IMR-90 (cell line): ENCODE data around the gene FAM168B. TPM values are rescaled to one million over a fixed set of nuclear protein-coding genes. Genes with fewer than 3 reads are reported as not detected.

Experiments used
- ATAC-seq: fragments of 200-7000 bp; cut with Tn5 transposase; 2 replicates; pipeline ENCODE4 v1.9.1; 2020; ENCODE audit warnings: low read depth, mild to moderate bottlenecking, moderate library complexity
- BruUV-seq: library from RNA; stranded (reverse); fragments of 400-500 nt; replicated peaks from 2 replicates; lab custom pipeline; 2021; lab: Mats Ljungman, UMichigan
- CTCF ChIA-PET: fragments of 300-600 bp; formaldehyde crosslinking; extraction: SDS; loops from one replicate; lab custom pipeline; 2021; ENCODE audit warnings: antibody characterized with exemption; lab: Yijun Ruan, JAX
- POLR2A ChIA-PET: fragments of 300-600 bp; sonication (Branson Sonifier 250); formaldehyde crosslinking; loops from one replicate; lab custom pipeline; 2022; ENCODE audit warnings: antibody characterized with exemption; ENCODE audit not compliant: unreplicated experiment; lab: Charles Lee
- DNase-seq: peaks from one replicate; pipeline ENCODE4 v3.0.0; 2013
- H2AFZ ChIP-seq: replicated peaks from 2 replicates; pipeline ENCODE3; 2013; ENCODE audit warnings: low read length, mild to moderate bottlenecking; ENCODE audit not compliant: poor library complexity
- H2AK5ac ChIP-seq: 2 replicates; pipeline ENCODE4 v1.6.1; 2013; ENCODE audit warnings: low read depth, low read length, inconsistent platforms
- H2AK9ac ChIP-seq: replicated peaks from 2 replicates; pipeline ENCODE3; 2013; ENCODE audit warnings: mild to moderate bottlenecking, low read depth, low read length, moderate library complexity; ENCODE audit not compliant: poor library complexity
- H2BK120ac ChIP-seq: 2 replicates; pipeline ENCODE4 v1.6.1; 2013; ENCODE audit warnings: low read depth, low read length, inconsistent platforms
- H2BK15ac ChIP-seq: 3 replicates; pipeline ENCODE4 v1.6.1; 2013; ENCODE audit warnings: low read depth, low read length, inconsistent platforms
- H2BK20ac ChIP-seq: 2 replicates; pipeline ENCODE4 v1.6.1; 2013; ENCODE audit warnings: low read depth, mild to moderate bottlenecking, inconsistent platforms, low read length, moderate library complexity
- H2BK5ac ChIP-seq: 2 replicates; pipeline ENCODE4 v1.6.1; 2013; ENCODE audit warnings: mild to moderate bottlenecking, low read depth, low read length, inconsistent platforms; ENCODE audit not compliant: poor library complexity, severe bottlenecking
- H3K14ac ChIP-seq: replicated peaks from 2 replicates; pipeline ENCODE4 v1.6.1; 2013; ENCODE audit warnings: low read depth, low read length, inconsistent platforms
- H3K18ac ChIP-seq: 2 replicates; pipeline ENCODE4 v1.6.1; 2013; ENCODE audit warnings: low read depth, low read length, control low read depth
- H3K23ac ChIP-seq: 2 replicates; pipeline ENCODE4 v1.6.1; 2013; ENCODE audit warnings: low read depth, low read length, inconsistent platforms
- H3K27ac ChIP-seq: 2 replicates; pipeline ENCODE4 v1.5.1; 2013; ENCODE audit warnings: mild to moderate bottlenecking, control low read depth, low read length; ENCODE audit not compliant: insufficient read depth
- H3K27me3 ChIP-seq: 2 replicates; pipeline ENCODE4 v1.6.1; 2013; ENCODE audit warnings: low read length; ENCODE audit not compliant: control insufficient read depth, insufficient read depth
- H3K36me3 ChIP-seq: 2 replicates; pipeline ENCODE4 v1.6.1; 2013; ENCODE audit warnings: low read length, mixed read lengths; ENCODE audit not compliant: control insufficient read depth, insufficient read depth
- H3K4ac ChIP-seq: 2 replicates; pipeline ENCODE4 v1.6.1; 2013; ENCODE audit warnings: low read depth, low read length, inconsistent platforms
- H3K4me1 ChIP-seq: 2 replicates; pipeline ENCODE4 v1.6.1; 2013; ENCODE audit warnings: low read length, mixed read lengths; ENCODE audit not compliant: control insufficient read depth, insufficient read depth
- H3K4me2 ChIP-seq: 2 replicates; pipeline ENCODE4 v1.6.1; 2013; ENCODE audit warnings: low read depth, mild to moderate bottlenecking, control low read depth, low read length, moderate library complexity
- H3K4me3 ChIP-seq: 2 replicates; pipeline ENCODE4 v1.5.1; 2013; ENCODE audit warnings: low read depth, mild to moderate bottlenecking, control low read depth, low read length, moderate library complexity; ENCODE audit not compliant: insufficient read depth
- H3K56ac ChIP-seq: 2 replicates; pipeline ENCODE4 v1.6.1; 2013; ENCODE audit warnings: low read length, inconsistent platforms; ENCODE audit not compliant: insufficient read depth; ENCODE audit errors: extremely low read depth
- H3K79me1 ChIP-seq, 2 experiments: 2 replicates each; pipeline ENCODE4 v1.6.1; 2013; ENCODE audit warnings: low read length in 2 of 2, inconsistent platforms in 1 of 2, low read depth in 1 of 2
- H3K9ac ChIP-seq: 2 replicates; pipeline ENCODE4 v1.6.1; 2013; ENCODE audit warnings: low read depth, low read length, control low read depth
- H3K9me1 ChIP-seq: 2 replicates; pipeline ENCODE4 v1.6.1; 2013; ENCODE audit warnings: low read length, inconsistent platforms; ENCODE audit not compliant: insufficient read depth
- H3K9me3 ChIP-seq: 2 replicates; pipeline ENCODE4 v1.6.1; 2013; ENCODE audit warnings: low read length; ENCODE audit not compliant: control insufficient read depth, insufficient read depth
- H4K20me1 ChIP-seq: 2 replicates; pipeline ENCODE4 v1.6.1; 2013; ENCODE audit warnings: low read length, inconsistent platforms; ENCODE audit not compliant: insufficient read depth
- H4K5ac ChIP-seq: 2 replicates; pipeline ENCODE4 v1.6.1; 2013; ENCODE audit warnings: mild to moderate bottlenecking, low read depth, low read length, control low read depth
- H4K8ac ChIP-seq, 2 experiments: 2 replicates each; pipeline ENCODE4 v1.6.1; 2013; ENCODE audit warnings: low read depth in 2 of 2, low read length in 2 of 2, control low read depth in 1 of 2, inconsistent platforms in 1 of 2
- H4K91ac ChIP-seq: 2 replicates; pipeline ENCODE4 v1.6.1; 2013; ENCODE audit warnings: low read depth, low read length, inconsistent platforms; ENCODE audit not compliant: insufficient read depth
- BHLHE40 ChIP-seq: fragments of 150-350 bp; IDR thresholded peaks from 2 replicates; pipeline ENCODE4 v1.6.1; 2016; ENCODE audit warnings: mild to moderate bottlenecking, low read depth, low read length
- CEBPB ChIP-seq: IDR thresholded peaks from 2 replicates; pipeline ENCODE4 v1.6.1; 2012; ENCODE audit warnings: low read depth, low read length, improper control_type of control experiment
- CHD1 ChIP-seq: IDR thresholded peaks from 2 replicates; pipeline ENCODE4 v1.6.1; 2012; ENCODE audit warnings: low read depth, low read length, improper control_type of control experiment
- FOS ChIP-seq: fragments of 150-350 bp; IDR thresholded peaks from 2 replicates; pipeline ENCODE4 v1.6.1; 2016; ENCODE audit warnings: low read depth, low read length
- MAFK ChIP-seq: IDR thresholded peaks from 2 replicates; pipeline ENCODE4 v1.6.1; 2012; ENCODE audit warnings: low read depth, low read length, improper control_type of control experiment
- MAZ ChIP-seq: IDR thresholded peaks from 2 replicates; pipeline ENCODE4 v1.6.1; 2012; ENCODE audit warnings: low read depth, mild to moderate bottlenecking, low read length, improper control_type of control experiment, moderate library complexity, borderline replicate concordance
- MXI1 ChIP-seq: IDR thresholded peaks from 2 replicates; pipeline ENCODE4 v1.6.1; 2012; ENCODE audit warnings: low read depth, mild to moderate bottlenecking, low read length, moderate library complexity, borderline replicate concordance
- NFE2L2 ChIP-seq: fragments of 150-350 bp; IDR thresholded peaks from 2 replicates; pipeline ENCODE4 v1.6.1; 2016; ENCODE audit warnings: low read depth, mild to moderate bottlenecking, low read length
- POLR2A ChIP-seq: IDR thresholded peaks from 2 replicates; pipeline ENCODE4 v1.6.1; 2012; ENCODE audit warnings: mild to moderate bottlenecking, low read depth, low read length
- RAD21 ChIP-seq: IDR thresholded peaks from 2 replicates; pipeline ENCODE4 v1.6.1; 2012; ENCODE audit warnings: low read length, improper control_type of control experiment
- RCOR1 ChIP-seq: IDR thresholded peaks from 2 replicates; pipeline ENCODE4 v1.6.1; 2012; ENCODE audit warnings: mild to moderate bottlenecking, low read length, improper control_type of control experiment; ENCODE audit not compliant: insufficient replicate concordance
- RFX5 ChIP-seq: IDR thresholded peaks from 2 replicates; pipeline ENCODE4 v1.8.0; 2012; ENCODE audit warnings: low read depth, mild to moderate bottlenecking, low read length, moderate library complexity
- SMC3 ChIP-seq: fragments of 150-350 bp; IDR thresholded peaks from 2 replicates; pipeline ENCODE4 v1.6.1; 2016; ENCODE audit warnings: low read depth, mild to moderate bottlenecking, antibody characterized with exemption, low read length, moderate library complexity
- WGBS, 2 experiments: methylation state at CpG; one replicate each; pipeline versions ENCODE4 v1.1.5 to v1.1.7; 2013; ENCODE audit warnings: missing lambda C conversion rate in 2 of 2; ENCODE audit not compliant: insufficient read length in 1 of 2; ENCODE audit errors: extremely low coverage in 2 of 2; 5-methylcytosine and 5-hydroxymethylcytosine counted together
- dilution Hi-C: fragments of 300-500 bp; cut with HindIII; formaldehyde crosslinking; loops from one replicate; pipeline ENCODE4 v1.14.3; 2018; ENCODE audit warnings: low sequenced_read_pairs; ENCODE audit not compliant: unreplicated experiment
- in situ Hi-C: fragments of 300-500 bp; cut with MboI; formaldehyde crosslinking; loops from 3 replicates; pipeline ENCODE4 v1.14.3; 2019; ENCODE audit warnings: low sequenced_read_pairs, inconsistent platforms, mixed read lengths
- intact Hi-C: fragments of 100-400 bp; cut with micrococcal nuclease; formaldehyde crosslinking; loops from 2 replicates; pipeline ENCODE4 v1.10.0; 2022
- polyA plus RNA-seq, 3 experiments: library from polyadenylated mRNA; depleted of rRNA; stranded (reverse); fragments of >200 nt; gene quantifications; 2 replicates each; pipeline ENCODE4 v1.2.3, GENCODE V29; 2012; ENCODE audit warnings: low replicate concordance in 1 of 3
- total RNA-seq: library from RNA; depleted of rRNA; stranded (reverse); fragments of >200 nt; gene quantifications from 2 replicates; pipeline ENCODE4 v1.2.3, GENCODE V29; 2012
- TF ChIP-seq, protein P1 (sequence below): conservative IDR thresholded peaks from 2 replicates; pipeline ENCODE4 v1.5.1; 2012; ENCODE audit warnings: mild to moderate bottlenecking, low read depth, low read length, improper control_type of control experiment
- TF ChIP-seq, protein P2 (sequence below): fragments of 150-350 bp; IDR thresholded peaks from 2 replicates; pipeline ENCODE4 v1.6.1; 2016; ENCODE audit warnings: low read depth, mild to moderate bottlenecking, low read length, moderate library complexity, borderline replicate concordance
- TF ChIP-seq, protein P3 (sequence below): fragments of 150-350 bp; IDR thresholded peaks from 2 replicates; pipeline ENCODE4 v1.6.1; 2017; ENCODE audit warnings: mild to moderate bottlenecking, antibody characterized with exemption, low read length, low read depth

Gene FAM168B
- total and polyA plus RNA-seq, 2 of the 4 experiments (the other 2 are of a cell fraction), result 76.4 to 106 TPM

DNA sequence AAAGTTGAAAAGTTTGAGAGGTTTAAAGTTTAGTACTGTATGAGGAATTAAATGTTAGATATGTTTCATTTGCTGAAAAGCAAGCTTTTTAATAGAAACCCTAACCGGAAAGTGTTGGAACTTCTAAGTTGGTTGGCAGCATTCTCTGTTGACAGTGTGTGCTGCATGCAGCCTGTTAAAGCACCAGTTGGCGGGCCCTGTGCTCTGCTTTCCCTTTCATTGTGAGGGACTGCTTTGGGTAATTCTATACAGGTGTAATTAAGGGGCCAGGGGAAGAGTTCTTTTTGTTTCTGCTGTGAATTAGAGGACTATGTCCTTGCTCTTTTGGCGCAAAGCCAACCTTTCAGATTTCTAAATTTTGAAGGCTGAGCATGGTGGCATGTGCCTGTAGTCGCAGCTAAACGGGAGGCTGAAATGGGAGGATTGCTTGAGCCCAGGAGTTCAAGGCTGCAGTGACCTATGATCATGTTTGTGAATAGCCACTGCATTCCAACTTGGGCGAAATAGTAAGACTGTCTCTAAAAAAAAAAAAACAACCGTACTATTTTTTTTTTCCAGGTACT, 32.0 kb upstream of the FAM168B start:
- H3K18ac ChIP-seq, result no peak overlapping the region
- H3K4me1 ChIP-seq, result no peaks in the 10 kb centered on the region
- no peak overlapping the region for H4K8ac ChIP-seq
- no peak overlapping the region for H2BK120ac ChIP-seq
- TF ChIP-seq, protein P1, sequence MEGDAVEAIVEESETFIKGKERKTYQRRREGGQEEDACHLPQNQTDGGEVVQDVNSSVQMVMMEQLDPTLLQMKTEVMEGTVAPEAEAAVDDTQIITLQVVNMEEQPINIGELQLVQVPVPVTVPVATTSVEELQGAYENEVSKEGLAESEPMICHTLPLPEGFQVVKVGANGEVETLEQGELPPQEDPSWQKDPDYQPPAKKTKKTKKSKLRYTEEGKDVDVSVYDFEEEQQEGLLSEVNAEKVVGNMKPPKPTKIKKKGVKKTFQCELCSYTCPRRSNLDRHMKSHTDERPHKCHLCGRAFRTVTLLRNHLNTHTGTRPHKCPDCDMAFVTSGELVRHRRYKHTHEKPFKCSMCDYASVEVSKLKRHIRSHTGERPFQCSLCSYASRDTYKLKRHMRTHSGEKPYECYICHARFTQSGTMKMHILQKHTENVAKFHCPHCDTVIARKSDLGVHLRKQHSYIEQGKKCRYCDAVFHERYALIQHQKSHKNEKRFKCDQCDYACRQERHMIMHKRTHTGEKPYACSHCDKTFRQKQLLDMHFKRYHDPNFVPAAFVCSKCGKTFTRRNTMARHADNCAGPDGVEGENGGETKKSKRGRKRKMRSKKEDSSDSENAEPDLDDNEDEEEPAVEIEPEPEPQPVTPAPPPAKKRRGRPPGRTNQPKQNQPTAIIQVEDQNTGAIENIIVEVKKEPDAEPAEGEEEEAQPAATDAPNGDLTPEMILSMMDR, result no peak
- TF ChIP-seq RAD21, result no peak
- no peak for TF ChIP-seq CEBPB
- TF ChIP-seq FOS, result no peak
- no peak for TF ChIP-seq RCOR1
- TF ChIP-seq, protein P2, sequence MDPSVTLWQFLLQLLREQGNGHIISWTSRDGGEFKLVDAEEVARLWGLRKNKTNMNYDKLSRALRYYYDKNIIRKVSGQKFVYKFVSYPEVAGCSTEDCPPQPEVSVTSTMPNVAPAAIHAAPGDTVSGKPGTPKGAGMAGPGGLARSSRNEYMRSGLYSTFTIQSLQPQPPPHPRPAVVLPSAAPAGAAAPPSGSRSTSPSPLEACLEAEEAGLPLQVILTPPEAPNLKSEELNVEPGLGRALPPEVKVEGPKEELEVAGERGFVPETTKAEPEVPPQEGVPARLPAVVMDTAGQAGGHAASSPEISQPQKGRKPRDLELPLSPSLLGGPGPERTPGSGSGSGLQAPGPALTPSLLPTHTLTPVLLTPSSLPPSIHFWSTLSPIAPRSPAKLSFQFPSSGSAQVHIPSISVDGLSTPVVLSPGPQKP, result no peak
- no peak for TF ChIP-seq RFX5
- no peak for TF ChIP-seq MAFK
- TF ChIP-seq SMC3, result no peak
- no peak for TF ChIP-seq POLR2A
- TF ChIP-seq, protein P3, sequence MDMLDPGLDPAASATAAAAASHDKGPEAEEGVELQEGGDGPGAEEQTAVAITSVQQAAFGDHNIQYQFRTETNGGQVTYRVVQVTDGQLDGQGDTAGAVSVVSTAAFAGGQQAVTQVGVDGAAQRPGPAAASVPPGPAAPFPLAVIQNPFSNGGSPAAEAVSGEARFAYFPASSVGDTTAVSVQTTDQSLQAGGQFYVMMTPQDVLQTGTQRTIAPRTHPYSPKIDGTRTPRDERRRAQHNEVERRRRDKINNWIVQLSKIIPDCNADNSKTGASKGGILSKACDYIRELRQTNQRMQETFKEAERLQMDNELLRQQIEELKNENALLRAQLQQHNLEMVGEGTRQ, result no peak
- no peak for TF ChIP-seq NFE2L2
- TF ChIP-seq MXI1, result no peak
- TF ChIP-seq MAZ, result no peak
- TF ChIP-seq CHD1, result no peak
- no peak for TF ChIP-seq BHLHE40
- no peak overlapping the region for H3K4me3 ChIP-seq
- POLR2A ChIA-PET, result no interaction called here
- intact Hi-C loops, result no loop called here
- dilution Hi-C loops, result no loop called here
- no peak for DNase-seq
- H2AK9ac ChIP-seq, result no peak overlapping the region
- no peak overlapping the region for H2BK5ac ChIP-seq
- no TSS peak for BruUV-seq
- ATAC-seq, result no peak
- H3K9me1 ChIP-seq, result peaks cover 9% of the 10 kb centered on the region; the same call in 1 of the 2 replicates
- no peaks in the 10 kb centered on the region for H3K27me3 ChIP-seq
- H2AK5ac ChIP-seq, result no peak overlapping the region
- 100% methylated on average over 3 of the region's 7 CpGs; no CpG with 5 or more reads in 1 of the 2 experiments for WGBS, 2 experiments
- no peak overlapping the region for H4K5ac ChIP-seq
- no peaks in the 10 kb centered on the region for H3K9me3 ChIP-seq
- no peak overlapping the region for H4K91ac ChIP-seq
- no peak overlapping the region for H3K56ac ChIP-seq
- H3K79me1 ChIP-seq, result peaks cover 30 to 42% of the 10 kb centered on the region in 2 experiments
- no peak overlapping the region for H2BK20ac ChIP-seq
- in situ Hi-C loops, result no loop called here
- H3K4me2 ChIP-seq, result no peak overlapping the region
- H4K20me1 ChIP-seq, result peaks cover 11% of the 10 kb centered on the region
- H2BK15ac ChIP-seq, result no peak overlapping the region
- H3K36me3 ChIP-seq, result peaks cover 35% of the 10 kb centered on the region
- CTCF ChIA-PET, result interaction anchor here (1.5 kb wide), 1 partner anchor 9 kb away, joined by 3 read pairs; no protein-coding TSS in a partner anchor
- H2AFZ ChIP-seq, result no peak overlapping the region
- H3K9ac ChIP-seq, result no peak overlapping the region
- no peak overlapping the region for H3K27ac ChIP-seq
- no peak overlapping the region for H3K4ac ChIP-seq
- no peak overlapping the region for H3K14ac ChIP-seq
- no peak overlapping the region for H3K23ac ChIP-seq
